Neutrophil (primary cell): ENCODE data around the gene TOX2.
A peak's percentile ranks its signal among the peaks of the same experiment; 100 is the strongest.

Experiments
- H3K27ac ChIP-seq: fragments of 200-600 bp; sonication (generic); 2 replicates; pipeline ENCODE4 v1.5.1; 2016; ENCODE audit warnings: mild to moderate bottlenecking, moderate library complexity
- H3K27me3 ChIP-seq: fragments of 200-600 bp; sonication (generic); 2 replicates; pipeline ENCODE4 v1.6.0; 2016; ENCODE audit warnings: mild to moderate bottlenecking
- H3K36me3 ChIP-seq: fragments of 200-600 bp; sonication (generic); 2 replicates; pipeline ENCODE4 v1.5.1; 2017
- H3K4me1 ChIP-seq, 2 experiments: fragments of 200-600 bp in 1 of 2; sonication (generic) in 1 of 2; 1 replicate in 1 of 2; 2 replicates in 1 of 2; pipeline versions ENCODE4 v1.5.1 to v1.6.1; 2013 to 2016; ENCODE audit warnings: low read depth in 1 of 2, low read length in 1 of 2, mild to moderate bottlenecking in 1 of 2, moderate library complexity in 1 of 2; ENCODE audit not compliant: control insufficient read depth in 1 of 2, insufficient read depth in 1 of 2
- H3K4me3 ChIP-seq, 2 experiments: fragments of 200-600 bp in 1 of 2; sonication (generic) in 1 of 2; 1 replicate in 1 of 2; 2 replicates in 1 of 2; pipeline ENCODE4 v1.5.1; 2013 to 2016; ENCODE audit warnings: low read depth in 1 of 2, low read length in 1 of 2, mild to moderate bottlenecking in 1 of 2, moderate library complexity in 1 of 2
- H3K9me3 ChIP-seq: fragments of 200-600 bp; sonication (generic); 2 replicates; pipeline ENCODE4 v1.5.1; 2016
- TF ChIP-seq, protein P1 (sequence below): fragments of 200-600 bp; sonication (generic); IDR thresholded peaks from 2 replicates; pipeline ENCODE4 v1.5.1; 2016; ENCODE audit warnings: antibody characterized with exemption

The TOX2 gene

DNA sequence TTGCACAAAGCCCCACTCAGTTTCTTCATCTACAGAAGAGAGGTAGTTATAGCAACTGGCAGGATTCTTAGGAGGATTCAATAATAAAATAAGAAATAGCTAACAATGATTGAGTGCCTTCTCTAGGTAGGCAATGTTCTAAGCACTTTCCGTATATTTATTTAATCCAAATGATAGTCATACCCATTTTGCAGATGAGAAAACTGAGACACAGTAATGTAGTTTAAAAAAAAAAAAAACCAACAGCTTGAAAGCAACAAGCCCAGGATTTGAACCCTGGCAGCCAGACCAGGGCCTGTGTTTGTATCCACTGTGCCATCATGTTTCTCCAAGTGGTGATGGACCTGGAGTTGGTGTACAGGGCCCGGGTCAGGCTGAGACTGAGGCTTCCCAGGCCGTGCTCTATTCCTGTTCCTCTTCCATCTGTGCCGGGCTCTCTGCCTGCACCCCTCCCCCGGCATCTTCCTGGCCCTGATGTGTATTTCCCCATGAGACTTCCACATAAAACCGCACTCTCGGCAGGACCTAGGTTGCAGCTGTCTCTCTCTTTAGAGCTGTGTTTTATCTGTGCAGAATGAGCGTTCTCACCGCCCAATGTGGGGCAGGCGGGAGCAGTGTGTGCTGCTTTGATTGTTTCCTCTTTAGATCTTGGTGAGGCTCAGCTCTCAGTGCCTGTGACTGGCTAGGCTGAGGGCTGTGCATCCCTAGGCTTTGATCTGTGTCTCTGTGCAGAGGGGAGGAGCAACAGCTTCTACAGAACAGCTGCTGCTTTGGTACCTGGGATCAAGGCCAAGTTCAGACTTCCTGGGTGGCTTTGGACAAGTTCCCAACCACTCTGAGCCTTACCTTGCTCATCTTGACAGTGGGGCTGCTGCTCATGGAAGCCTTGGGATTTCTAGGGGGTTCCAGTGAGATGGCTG, 49.5 kb downstream of the TOX2 start:
- Histone ChIP-seq H3K36me3 (no peaks in the 10 kb centered on the region), H3K4me3 (no peak overlapping the region), H3K4me1 (peaks cover 8 to 30% of the 10 kb centered on the region in 2 experiments), H3K27me3 (peaks cover 54% of the 10 kb centered on the region), H3K9me3 (no peaks in the 10 kb centered on the region), H3K27ac (peak overlapping the region; percentile 51)
- TF ChIP-seq, protein P1, sequence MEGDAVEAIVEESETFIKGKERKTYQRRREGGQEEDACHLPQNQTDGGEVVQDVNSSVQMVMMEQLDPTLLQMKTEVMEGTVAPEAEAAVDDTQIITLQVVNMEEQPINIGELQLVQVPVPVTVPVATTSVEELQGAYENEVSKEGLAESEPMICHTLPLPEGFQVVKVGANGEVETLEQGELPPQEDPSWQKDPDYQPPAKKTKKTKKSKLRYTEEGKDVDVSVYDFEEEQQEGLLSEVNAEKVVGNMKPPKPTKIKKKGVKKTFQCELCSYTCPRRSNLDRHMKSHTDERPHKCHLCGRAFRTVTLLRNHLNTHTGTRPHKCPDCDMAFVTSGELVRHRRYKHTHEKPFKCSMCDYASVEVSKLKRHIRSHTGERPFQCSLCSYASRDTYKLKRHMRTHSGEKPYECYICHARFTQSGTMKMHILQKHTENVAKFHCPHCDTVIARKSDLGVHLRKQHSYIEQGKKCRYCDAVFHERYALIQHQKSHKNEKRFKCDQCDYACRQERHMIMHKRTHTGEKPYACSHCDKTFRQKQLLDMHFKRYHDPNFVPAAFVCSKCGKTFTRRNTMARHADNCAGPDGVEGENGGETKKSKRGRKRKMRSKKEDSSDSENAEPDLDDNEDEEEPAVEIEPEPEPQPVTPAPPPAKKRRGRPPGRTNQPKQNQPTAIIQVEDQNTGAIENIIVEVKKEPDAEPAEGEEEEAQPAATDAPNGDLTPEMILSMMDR: no peak

GRCh38 chr20:43968341-43969000, 53.8 kb downstream of the TOX2 start:
- peaks cover 59% of the 10 kb centered on the region for H3K27me3 ChIP-seq
- H3K9me3 ChIP-seq: no peaks in the 10 kb centered on the region
- H3K4me3 ChIP-seq: no peak overlapping the region
- no peaks in the 10 kb centered on the region for H3K36me3 ChIP-seq
- H3K4me1 ChIP-seq: peaks cover 0 to 11% of the 10 kb centered on the region in 2 experiments
- no peak overlapping the region for H3K27ac ChIP-seq
- TF ChIP-seq, protein P1: no peak

GRCh38 chr20:43969028-43969447, 54.4 kb downstream of the TOX2 start:
- Histone ChIP-seq H3K36me3 (no peaks in the 10 kb centered on the region), H3K27me3 (peaks cover 53% of the 10 kb centered on the region), H3K4me3 (no peak overlapping the region), H3K9me3 (no peaks in the 10 kb centered on the region), H3K27ac (no peak overlapping the region), H3K4me1 (peaks cover 0 to 6% of the 10 kb centered on the region in 2 experiments)
- TF ChIP-seq, protein P1: no peak

GRCh38 chr20:43969501-43970182, 55.0 kb downstream of the TOX2 start:
- Histone ChIP-seq H3K27me3 (peaks cover 47% of the 10 kb centered on the region), H3K9me3 (no peaks in the 10 kb centered on the region), H3K4me3 (no peak overlapping the region), H3K4me1 (no peaks in the 10 kb centered on the region), H3K27ac (no peak overlapping the region), H3K36me3 (no peaks in the 10 kb centered on the region)
- TF ChIP-seq, protein P1: no peak

GRCh38 chr20:43971267-43971666, 56.6 kb downstream of the TOX2 start:
- peaks cover 3 to 4% of the 10 kb centered on the region in 2 experiments for H3K4me1 ChIP-seq
- no peaks in the 10 kb centered on the region for H3K36me3 ChIP-seq
- TF ChIP-seq, protein P1: no peak
- H3K27ac ChIP-seq: no peak overlapping the region
- peaks cover 31% of the 10 kb centered on the region for H3K27me3 ChIP-seq
- no peak overlapping the region for H3K4me3 ChIP-seq
- no peaks in the 10 kb centered on the region for H3K9me3 ChIP-seq
